Gastrocnemius medialis (tissue), 4 donors: ENCODE measurements around the gene SLC41A3.

Experiments
- CTCF ChIP-seq, 5 experiments: fragments of 450-650 bp in 3 of 5; fragments of 200-600 bp in 2 of 5; sonication (generic) in 2 of 5; IDR thresholded peaks in 4 of 5; conservative IDR thresholded peaks in 1 of 5; 1 replicate in 4 of 5; 2 replicates in 1 of 5; pipeline ENCODE4 v1.5.1; 2016 to 2019; ENCODE audit warnings: antibody characterized with exemption in 5 of 5, mild to moderate bottlenecking in 3 of 5, moderate library complexity in 3 of 5
- POLR2A ChIP-seq, 2 donors: fragments of 450-650 bp; IDR thresholded peaks; one replicate each; pipeline ENCODE4 v1.6.1; 2017; ENCODE audit warnings: antibody characterized with exemption in 2 of 2, mild to moderate bottlenecking in 2 of 2, moderate library complexity in 2 of 2

- TF ChIP-seq CTCF (IDR thresholded peaks at IDR 0.05 in 4 of 5, conservative IDR thresholded peaks at IDR 0.05 in 1 of 5) (no peak), POLR2A (IDR thresholded peaks at IDR 0.05) (no peak)
Measured at GRCh38 chr3:125967156-125967555, 116.8 kb downstream of the SLC41A3 start.
